ENCODE results near the gene CYB561. TPM values are rescaled to one million over a fixed set of nuclear protein-coding genes. Genes with fewer than 3 reads are reported as not detected.

CYB561 gene
- total RNA-seq, 2 donors from 2014 or later: 19.0 to 23.7 TPM

- H3K4me3 ChIP-seq: peak overlapping the region; percentile 19
- no peak overlapping the region for H3K27ac ChIP-seq
- TF ChIP-seq, protein P1, sequence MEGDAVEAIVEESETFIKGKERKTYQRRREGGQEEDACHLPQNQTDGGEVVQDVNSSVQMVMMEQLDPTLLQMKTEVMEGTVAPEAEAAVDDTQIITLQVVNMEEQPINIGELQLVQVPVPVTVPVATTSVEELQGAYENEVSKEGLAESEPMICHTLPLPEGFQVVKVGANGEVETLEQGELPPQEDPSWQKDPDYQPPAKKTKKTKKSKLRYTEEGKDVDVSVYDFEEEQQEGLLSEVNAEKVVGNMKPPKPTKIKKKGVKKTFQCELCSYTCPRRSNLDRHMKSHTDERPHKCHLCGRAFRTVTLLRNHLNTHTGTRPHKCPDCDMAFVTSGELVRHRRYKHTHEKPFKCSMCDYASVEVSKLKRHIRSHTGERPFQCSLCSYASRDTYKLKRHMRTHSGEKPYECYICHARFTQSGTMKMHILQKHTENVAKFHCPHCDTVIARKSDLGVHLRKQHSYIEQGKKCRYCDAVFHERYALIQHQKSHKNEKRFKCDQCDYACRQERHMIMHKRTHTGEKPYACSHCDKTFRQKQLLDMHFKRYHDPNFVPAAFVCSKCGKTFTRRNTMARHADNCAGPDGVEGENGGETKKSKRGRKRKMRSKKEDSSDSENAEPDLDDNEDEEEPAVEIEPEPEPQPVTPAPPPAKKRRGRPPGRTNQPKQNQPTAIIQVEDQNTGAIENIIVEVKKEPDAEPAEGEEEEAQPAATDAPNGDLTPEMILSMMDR (IDR thresholded peaks at IDR 0.05): no peak
- H3K27me3 ChIP-seq (replicated peaks; ENCODE audit: insufficient read depth): no peaks in the 10 kb centered on the region
- H3K9me3 ChIP-seq: no peaks in the 10 kb centered on the region
- DNase-seq (ENCODE audit: low spot score): no peak
- H3K36me3 ChIP-seq: no peaks in the 10 kb centered on the region
- peaks cover 9 to 11% of the 10 kb centered on the region in 2 donors for H3K4me1 ChIP-seq (ENCODE audit: control insufficient read depth in 1 of 2, low read depth in 2 of 2)
- no peak for ATAC-seq (ENCODE audit: insufficient number of reproducible peaks, low FRiP score, low read depth)
Measured at GRCh38 chr17:63440127-63440769, 5.9 kb downstream of the CYB561 start.

GRCh38 chr17:63439687-63440086 is 6.4 kb downstream of the CYB561 start:
- peak overlapping the region; percentile 19 for H3K4me3 ChIP-seq
- TF ChIP-seq, protein P1 (IDR thresholded peaks at IDR 0.05): no peak
- no peaks in the 10 kb centered on the region for H3K27me3 ChIP-seq (replicated peaks; ENCODE audit: insufficient read depth)
- H3K27ac ChIP-seq: no peak overlapping the region
- no peaks in the 10 kb centered on the region for H3K9me3 ChIP-seq
- no peak for DNase-seq (ENCODE audit: low spot score)
- H3K4me1 ChIP-seq (ENCODE audit: control insufficient read depth in 1 of 2, low read depth in 2 of 2): peaks cover 11 to 17% of the 10 kb centered on the region in 2 donors
- H3K36me3 ChIP-seq: no peaks in the 10 kb centered on the region
- ATAC-seq (ENCODE audit: insufficient number of reproducible peaks, low FRiP score, low read depth): no peak

DNA sequence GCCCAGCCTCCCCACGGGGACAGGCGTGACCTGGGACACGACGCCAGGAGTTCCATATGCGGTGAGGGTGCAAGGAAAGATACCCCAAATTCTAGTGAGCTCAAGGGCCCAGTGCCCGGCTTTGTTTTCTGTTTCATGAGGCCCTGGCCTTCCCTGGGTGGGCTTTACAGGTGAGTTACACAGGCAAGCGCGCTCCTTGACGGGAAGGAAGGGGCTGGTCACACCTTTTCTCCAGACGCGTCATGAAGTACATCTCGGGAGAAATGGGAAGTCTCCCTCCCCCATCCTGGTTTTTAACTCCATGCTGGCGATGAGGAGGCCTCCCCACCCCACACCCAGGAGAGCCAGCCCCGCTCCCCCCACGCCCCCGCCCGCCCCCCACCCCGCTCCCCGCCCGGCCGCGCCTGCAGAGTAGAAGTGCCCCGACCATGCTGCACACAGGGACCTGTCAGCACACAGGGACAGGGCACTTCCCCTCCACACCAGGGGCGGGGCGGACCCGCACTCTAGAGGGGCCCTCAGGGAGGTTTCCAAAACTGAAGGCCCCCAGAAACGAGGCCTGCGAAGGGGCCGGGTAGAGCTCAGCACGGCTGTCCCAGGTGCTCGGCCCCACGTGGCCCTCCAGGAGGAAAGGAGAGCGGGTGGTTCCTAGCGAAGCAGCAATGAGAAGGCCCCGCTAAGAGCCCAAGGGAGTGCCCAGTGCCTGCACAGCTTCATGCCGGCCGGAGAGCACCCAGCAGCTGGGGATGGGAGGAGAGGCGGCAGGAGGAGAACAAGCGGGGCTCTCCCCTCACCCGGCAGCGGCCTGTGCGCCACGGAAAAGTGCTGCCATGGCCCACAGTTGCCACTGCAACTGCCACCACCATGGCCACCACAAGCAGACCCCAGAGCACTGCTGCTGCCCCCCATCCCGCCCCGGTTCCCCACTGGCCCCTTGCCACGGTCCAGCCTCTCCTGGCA is 7.7 kb downstream of the CYB561 start:
- ATAC-seq (ENCODE audit: insufficient number of reproducible peaks, low FRiP score, low read depth) (no peak), DNase-seq (ENCODE audit: low spot score) (no peak)
- Histone ChIP-seq H3K4me3 (peak overlapping the region; percentile 33), H3K36me3 (no peaks in the 10 kb centered on the region), H3K27me3 (replicated peaks; ENCODE audit: insufficient read depth) (no peaks in the 10 kb centered on the region), H3K27ac (no peak overlapping the region), H3K4me1 (ENCODE audit: control insufficient read depth in 1 of 2, low read depth in 2 of 2) (peaks cover 24 to 30% of the 10 kb centered on the region in 2 donors), H3K9me3 (no peaks in the 10 kb centered on the region)
- TF ChIP-seq, protein P1 (IDR thresholded peaks at IDR 0.05): no peak

DNA sequence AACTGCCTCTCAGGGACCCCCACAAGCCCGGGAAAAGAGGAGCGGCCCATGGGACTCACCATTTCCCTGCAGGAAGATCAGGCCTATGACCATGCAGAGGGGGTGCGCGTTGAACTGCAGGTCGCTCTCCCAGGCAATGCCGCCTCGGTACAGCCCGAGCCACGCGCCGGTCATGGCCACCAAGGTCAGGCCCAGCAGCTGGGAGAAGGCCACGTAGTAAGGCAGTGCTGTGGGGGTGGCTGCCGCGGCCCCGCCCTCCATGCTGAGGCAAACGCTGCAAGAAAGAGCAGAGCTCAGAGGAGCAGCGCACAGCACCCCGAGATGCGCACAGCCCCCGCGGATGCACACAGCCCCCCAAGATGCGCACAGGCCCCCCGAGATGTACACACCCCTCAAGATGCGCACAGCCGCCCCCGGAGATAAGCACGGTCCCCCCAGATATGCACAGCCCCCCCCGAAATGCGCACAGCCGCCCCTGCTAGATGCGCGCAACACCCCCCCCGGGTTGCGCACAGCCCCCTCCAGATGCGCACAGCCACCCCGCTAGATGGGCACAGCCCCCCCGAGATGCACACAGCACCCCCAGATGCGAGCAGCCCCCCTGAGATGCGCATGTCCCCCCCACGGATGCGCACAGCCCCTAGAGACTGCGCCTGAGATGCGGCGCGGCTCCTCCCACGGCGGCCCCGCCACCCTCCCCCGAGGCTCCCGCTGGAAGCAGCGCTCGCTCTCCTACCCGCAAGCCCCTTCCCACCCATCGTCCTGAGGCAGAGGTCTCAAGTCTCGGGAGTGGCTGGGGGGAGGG is 8.6 kb downstream of the CYB561 start:
- Histone ChIP-seq H3K4me3 (peak overlapping the region; percentile 40), H3K27me3 (replicated peaks; ENCODE audit: insufficient read depth) (no peaks in the 10 kb centered on the region), H3K36me3 (no peaks in the 10 kb centered on the region), H3K4me1 (ENCODE audit: control insufficient read depth in 1 of 2, low read depth in 2 of 2) (peaks cover 27 to 39% of the 10 kb centered on the region in 2 donors), H3K27ac (no peak overlapping the region), H3K9me3 (no peaks in the 10 kb centered on the region)
- no peak for ATAC-seq (ENCODE audit: insufficient number of reproducible peaks, low FRiP score, low read depth)
- TF ChIP-seq, protein P1 (IDR thresholded peaks at IDR 0.05): no peak
- no peak for DNase-seq (ENCODE audit: low spot score)

Measured in thoracic aorta (tissue), 2 donors.